A673 (cell line): Measurements from ENCODE around the gene INAFM2. TPM values are rescaled to one million over a fixed set of nuclear protein-coding genes. Genes with fewer than 3 reads are reported as not detected.
A peak's percentile ranks its signal among the peaks of the same experiment; 100 is the strongest.

ENCODE experiments used
- BruUV-seq: library from RNA; stranded (reverse); fragments of 400-500 nt; replicated peaks from 2 replicates; lab custom pipeline; 2021; lab: Mats Ljungman, UMichigan
- CTCF ChIA-PET: fragments of 300-600 bp; sonication (Branson Sonifier 250); formaldehyde crosslinking; loops from one replicate; lab custom pipeline; 2022; ENCODE audit warnings: antibody characterized with exemption; lab: Charles Lee
- POLR2A ChIA-PET: fragments of 300-600 bp; sonication (Branson Sonifier 250); formaldehyde crosslinking; loops from one replicate; lab custom pipeline; 2022; ENCODE audit warnings: antibody characterized with exemption; ENCODE audit not compliant: low non-redundant PET; lab: Charles Lee
- DNase-seq: peaks from one replicate; pipeline ENCODE4 v3.0.0-alpha.2; 2015; ENCODE audit warnings: low spot score
- H3K27ac ChIP-seq: fragments of 200-600 bp; sonication (generic); 2 replicates; pipeline ENCODE4 v1.5.1; 2016; ENCODE audit warnings: mixed run types, low read depth, mild to moderate bottlenecking, mixed read lengths, antibody characterized with exemption, low read length; ENCODE audit not compliant: poor library complexity, severe bottlenecking
- H3K27me3 ChIP-seq: fragments of 200-600 bp; sonication (generic); replicated peaks from 2 replicates; pipeline ENCODE4 v1.6.1; 2017; ENCODE audit warnings: mixed run types, low read depth, mild to moderate bottlenecking, mixed read lengths, antibody characterized with exemption, low read length; ENCODE audit not compliant: insufficient read depth, poor library complexity
- H3K36me3 ChIP-seq: fragments of 200-600 bp; sonication (generic); 2 replicates; pipeline ENCODE4 v1.6.1; 2016; ENCODE audit warnings: mixed run types, mild to moderate bottlenecking, mixed read lengths, antibody characterized with exemption, low read length; ENCODE audit not compliant: insufficient read depth, poor library complexity, severe bottlenecking
- H3K4me1 ChIP-seq: fragments of 200-600 bp; sonication (generic); 2 replicates; pipeline ENCODE4 v1.6.1; 2017; ENCODE audit warnings: mixed run types, mild to moderate bottlenecking, mixed read lengths, antibody characterized with exemption, low read length; ENCODE audit not compliant: insufficient read depth, poor library complexity, severe bottlenecking
- H3K4me3 ChIP-seq: fragments of 200-600 bp; sonication (generic); 2 replicates; pipeline ENCODE4 v1.5.1; 2016; ENCODE audit warnings: low read depth, mixed run types, mild to moderate bottlenecking, mixed read lengths, low read length; ENCODE audit not compliant: poor library complexity, severe bottlenecking
- H3K9me3 ChIP-seq: fragments of 200-600 bp; sonication (generic); 2 replicates; pipeline ENCODE4 v1.6.1; 2016; ENCODE audit warnings: mixed run types, low read depth, mild to moderate bottlenecking, mixed read lengths, antibody characterized with exemption, low read length; ENCODE audit not compliant: poor library complexity, severe bottlenecking
- CTCF ChIP-seq: fragments of 300-800, 200-600 bp; sonication (generic); conservative IDR thresholded peaks from 2 replicates; pipeline ENCODE4 v1.5.1; 2017; ENCODE audit warnings: low read depth, mild to moderate bottlenecking, antibody characterized with exemption, low read length, moderate library complexity, mixed read lengths
- EZH2 ChIP-seq: fragments of 200-600 bp; sonication (generic); IDR thresholded peaks from 2 replicates; pipeline ENCODE4 v1.6.1; 2017; ENCODE audit warnings: borderline replicate concordance, low read depth, mild to moderate bottlenecking, mixed read lengths, antibody characterized with exemption, low read length; ENCODE audit not compliant: poor library complexity, severe bottlenecking
- intact Hi-C: fragments of 100-400 bp; cut with micrococcal nuclease; formaldehyde crosslinking; loops from one replicate; pipeline ENCODE4 v1.10.0; 2022; ENCODE audit not compliant: unreplicated experiment
- total RNA-seq: library from RNA; stranded (reverse); gene quantifications from 2 replicates; pipeline ENCODE4 v1.2.3, GENCODE V29; 2021

INAFM2 gene
- total RNA-seq, 1 experiment from 2014 or later = 14.5 TPM

- H3K36me3 ChIP-seq = no peaks in the 10 kb centered on the region
- no peak overlapping the region for H3K27ac ChIP-seq
- no peaks in the 10 kb centered on the region for H3K9me3 ChIP-seq
- POLR2A ChIA-PET = no interaction called here
- BruUV-seq = no TSS peak
- TF ChIP-seq EZH2 (no peak), CTCF (no peak)
- no peak for DNase-seq
- no peaks in the 10 kb centered on the region for H3K4me1 ChIP-seq
- H3K27me3 ChIP-seq = no peaks in the 10 kb centered on the region
- H3K4me3 ChIP-seq = no peak overlapping the region
- CTCF ChIA-PET = no interaction called here
- intact Hi-C loops = no loop called here
Observed at GRCh38 chr15:40306371-40306770, 17.1 kb upstream of the INAFM2 start.

- no peak overlapping the region for H3K4me3 ChIP-seq
- no peak for TF ChIP-seq EZH2
- TF ChIP-seq CTCF = no peak
- ChIA-PET POLR2A (no interaction called here), CTCF (no interaction called here)
- DNase-seq = no peak
- intact Hi-C loops = no loop called here
- BruUV-seq = no TSS peak
- no peaks in the 10 kb centered on the region for H3K4me1 ChIP-seq
- no peaks in the 10 kb centered on the region for H3K27me3 ChIP-seq
- H3K9me3 ChIP-seq = no peaks in the 10 kb centered on the region
- no peak overlapping the region for H3K27ac ChIP-seq
- no peaks in the 10 kb centered on the region for H3K36me3 ChIP-seq
Observed at GRCh38 chr15:40306908-40307307, 16.6 kb upstream of the INAFM2 start.

GRCh38 chr15:40307421-40308211 is 15.9 kb upstream of the INAFM2 start, which contains the start of gene PLCB2:
TSS of gene PLCB2 (minus strand) at chr15:40307935. CDS start at chr15:40307672, 263 bp downstream.
- H3K36me3 ChIP-seq = no peaks in the 10 kb centered on the region
- H3K9me3 ChIP-seq = no peaks in the 10 kb centered on the region
- ChIA-PET CTCF (no interaction called here), POLR2A (no interaction called here)
- no peak for DNase-seq
- no peaks in the 10 kb centered on the region for H3K4me1 ChIP-seq
- H3K27me3 ChIP-seq = no peaks in the 10 kb centered on the region
- TF ChIP-seq EZH2 (no peak), CTCF (peak; percentile 41; the same call in 1 of the 2 replicates)
- no peak within 1 kb of the TSS for H3K27ac ChIP-seq
- BruUV-seq = no TSS peak
- intact Hi-C loops = no loop called here
- H3K4me3 ChIP-seq = no peak within 1 kb of the TSS
